Measurements from ENCODE around the gene HMGB1.

The HMGB1 gene

DNA sequence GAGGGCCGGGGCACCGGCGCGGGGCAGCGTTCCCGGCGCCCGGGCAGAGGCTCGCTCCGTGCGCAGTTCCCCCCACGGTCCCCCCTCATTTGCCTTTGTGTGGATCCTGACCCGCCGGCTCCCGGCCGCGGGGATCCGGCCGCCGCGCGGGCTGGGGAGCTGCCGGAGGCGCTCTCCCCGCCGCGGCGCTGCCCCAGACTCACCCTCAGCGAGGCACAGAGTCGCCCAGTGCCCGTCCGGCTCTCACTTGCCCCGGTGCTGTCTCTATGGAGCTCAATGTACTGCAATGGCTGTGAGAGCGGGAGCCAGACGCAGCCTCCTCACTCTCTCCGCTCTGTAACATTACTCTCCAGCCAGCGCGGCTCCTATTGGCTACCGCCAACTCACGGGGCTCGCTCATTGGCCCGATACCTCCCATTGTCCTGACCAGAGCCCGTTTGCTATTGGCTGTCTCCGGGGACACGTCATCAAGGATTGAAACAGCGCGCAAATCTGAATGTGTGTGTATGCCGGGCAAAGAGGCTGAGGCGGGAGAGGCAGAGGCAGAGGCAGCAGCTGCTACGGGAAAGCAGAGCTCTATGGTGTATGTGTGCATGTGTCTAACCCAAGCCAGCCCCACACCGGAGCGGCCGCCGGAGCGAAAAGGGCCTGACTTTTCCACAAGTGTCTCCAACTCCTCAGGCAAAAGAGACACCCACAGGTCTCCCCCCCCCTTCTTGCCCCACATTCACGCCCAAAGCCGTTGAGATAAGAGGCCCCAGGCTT is at the start of gene HMGB1:
HMGB1 (minus strand) TSS at position 344 of the 765 bp plus-strand sequence. CDS start 2,256 bp downstream, outside the sequence.
- Mint-ChIP-seq H3K4me3 (peak within 1 kb of the TSS; percentile 92), H3K4me1 (peaks cover 31% of the 10 kb centered on the region), H3K9me3 (no peaks in the 10 kb centered on the region), H3K36me3 (peaks cover 19% of the 10 kb centered on the region), H3K27me3 (no peaks in the 10 kb centered on the region), H3K27ac (peak within 1 kb of the TSS; percentile 99)
- ATAC-seq: peak; percentile 95

DNA sequence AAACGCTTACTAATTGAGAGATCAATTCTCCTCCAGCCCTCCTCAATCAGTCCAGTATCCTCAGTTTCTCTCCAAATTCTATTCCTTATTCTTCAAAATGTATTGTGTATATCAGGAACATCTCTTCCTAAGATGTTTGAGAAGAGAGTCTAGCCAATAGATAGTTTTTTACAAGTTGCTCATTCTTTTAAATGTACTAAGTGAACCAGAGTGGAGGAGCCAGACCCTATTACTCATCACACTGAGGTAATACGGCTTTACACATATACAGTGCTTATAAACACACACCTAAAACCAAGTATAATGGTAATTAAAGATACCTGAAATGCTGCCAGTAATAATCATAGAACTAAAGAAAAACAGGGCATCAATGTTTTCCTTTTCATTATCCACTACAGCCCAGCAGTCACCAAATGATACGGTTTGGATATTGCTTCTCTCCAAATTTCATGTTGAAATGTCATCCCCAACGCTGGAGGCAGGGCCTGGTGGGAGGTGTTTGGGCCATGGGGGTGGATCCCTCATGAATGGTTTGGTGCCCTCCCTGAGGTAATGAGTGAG is 45.2 kb upstream of the HMGB1 start:
- no peak overlapping the region for H3K4me3 Mint-ChIP-seq
- no peaks in the 10 kb centered on the region for H3K4me1 Mint-ChIP-seq
- H3K27me3 Mint-ChIP-seq: no peaks in the 10 kb centered on the region
- H3K9me3 Mint-ChIP-seq: no peaks in the 10 kb centered on the region
- H3K36me3 Mint-ChIP-seq: no peaks in the 10 kb centered on the region
- H3K27ac Mint-ChIP-seq: no peak overlapping the region
- no peak for ATAC-seq

DNA sequence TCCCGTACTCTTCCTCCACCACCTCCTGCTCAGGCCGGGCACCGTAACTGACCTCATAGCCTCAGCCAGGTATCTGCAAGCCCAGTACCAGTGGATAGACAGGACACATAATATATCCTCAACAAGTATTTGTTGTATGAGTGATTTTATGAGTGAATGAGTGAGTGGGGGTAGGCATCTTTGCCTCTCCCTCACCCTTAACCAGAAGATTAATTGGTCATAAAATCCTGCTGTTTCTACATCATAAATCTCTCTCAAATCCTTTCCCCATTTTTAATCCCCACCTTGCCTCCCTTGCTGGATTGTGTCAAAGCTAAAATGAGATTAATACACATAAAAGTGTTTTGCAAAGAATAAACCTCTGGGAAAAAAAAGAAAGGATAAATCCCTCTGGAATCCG is 44.4 kb upstream of the HMGB1 start:
- H3K36me3 Mint-ChIP-seq: no peaks in the 10 kb centered on the region
- no peaks in the 10 kb centered on the region for H3K9me3 Mint-ChIP-seq
- H3K4me3 Mint-ChIP-seq: no peak overlapping the region
- H3K4me1 Mint-ChIP-seq: no peaks in the 10 kb centered on the region
- H3K27me3 Mint-ChIP-seq: no peaks in the 10 kb centered on the region
- H3K27ac Mint-ChIP-seq: no peak overlapping the region
- ATAC-seq: no peak

DNA sequence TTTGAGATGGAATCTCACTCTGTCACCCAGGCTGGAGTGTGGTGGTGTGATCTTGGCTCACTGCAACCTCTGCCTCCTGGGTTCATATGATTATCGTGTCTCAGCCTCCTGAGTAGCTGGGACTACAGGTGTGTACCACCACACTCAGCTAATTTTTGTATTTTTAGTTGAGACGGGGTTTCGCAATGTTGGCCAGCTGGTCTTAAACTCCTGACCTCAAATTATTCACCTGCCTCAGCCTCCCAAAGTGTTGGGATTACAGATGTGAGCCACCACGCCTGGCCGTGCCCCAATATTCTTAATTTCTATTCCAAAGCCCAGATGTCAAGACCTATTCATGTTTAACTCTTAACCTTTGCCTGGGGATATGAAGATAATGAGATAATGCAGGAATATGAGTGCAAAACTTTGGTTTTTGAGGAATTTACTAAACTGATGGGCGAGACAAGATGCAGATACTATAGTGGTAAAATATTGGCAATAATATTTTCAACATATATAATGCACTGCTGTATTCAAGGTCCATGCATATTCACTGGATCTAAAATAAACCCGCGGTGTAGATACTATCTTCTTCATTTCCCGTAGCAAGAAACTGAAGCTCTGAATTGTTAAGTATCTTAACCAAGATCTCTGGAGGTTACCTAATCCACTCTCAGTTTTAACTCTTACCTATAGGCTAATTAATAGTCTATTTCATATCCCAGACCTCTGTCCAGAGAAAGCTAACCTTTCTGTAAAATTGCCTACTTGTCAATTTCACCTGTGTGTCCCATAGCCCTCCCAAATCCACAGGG is 43.7 kb upstream of the HMGB1 start:
- no peaks in the 10 kb centered on the region for H3K9me3 Mint-ChIP-seq
- H3K36me3 Mint-ChIP-seq: no peaks in the 10 kb centered on the region
- H3K27ac Mint-ChIP-seq: no peak overlapping the region
- H3K4me3 Mint-ChIP-seq: no peak overlapping the region
- no peaks in the 10 kb centered on the region for H3K27me3 Mint-ChIP-seq
- H3K4me1 Mint-ChIP-seq: no peaks in the 10 kb centered on the region
- ATAC-seq: no peak

DNA sequence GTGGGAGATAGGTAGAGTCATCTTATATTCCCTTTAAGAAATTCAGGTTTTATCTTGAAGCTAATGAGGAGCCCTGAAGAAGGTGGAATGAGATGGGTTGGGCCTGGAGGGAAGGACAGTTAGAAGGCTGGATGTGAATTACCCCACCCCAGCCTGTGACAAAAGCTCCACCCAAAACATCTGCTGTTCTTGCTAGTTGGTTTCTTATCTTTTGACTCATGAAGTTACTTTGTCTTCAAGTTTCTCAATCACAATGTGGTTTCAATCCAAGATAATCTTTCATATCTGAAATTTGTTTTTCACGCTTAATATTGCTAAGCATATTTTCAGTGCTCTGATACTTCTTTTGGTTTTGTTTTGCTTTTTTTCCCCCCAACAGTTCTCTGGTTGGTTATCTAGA is 38.3 kb upstream of the HMGB1 start:
- Mint-ChIP-seq H3K36me3 (no peaks in the 10 kb centered on the region), H3K4me3 (no peak overlapping the region), H3K9me3 (no peaks in the 10 kb centered on the region), H3K4me1 (peaks cover 6% of the 10 kb centered on the region), H3K27me3 (no peaks in the 10 kb centered on the region), H3K27ac (no peak overlapping the region)
- no peak for ATAC-seq

DNA sequence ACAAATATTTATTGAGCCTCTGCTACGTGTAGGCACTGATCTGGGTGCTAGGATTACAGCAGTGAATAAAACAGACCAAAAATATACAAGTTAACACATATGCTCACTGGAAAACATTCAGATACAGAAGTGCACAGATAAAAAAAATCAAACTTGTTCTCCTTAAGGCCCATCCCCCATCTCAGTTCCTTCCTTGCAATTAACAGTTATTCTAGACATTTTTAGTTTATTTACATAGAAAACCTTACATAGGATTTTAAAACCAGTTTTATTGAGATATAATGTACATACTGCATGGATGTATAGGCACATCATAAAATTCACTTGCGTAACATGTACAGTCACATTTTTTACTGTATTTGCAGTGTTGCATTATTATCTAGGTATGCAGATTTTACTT is 36.5 kb upstream of the HMGB1 start:
- Mint-ChIP-seq H3K9me3 (no peaks in the 10 kb centered on the region), H3K4me3 (no peak overlapping the region), H3K27me3 (no peaks in the 10 kb centered on the region), H3K36me3 (no peaks in the 10 kb centered on the region), H3K4me1 (peaks cover 6% of the 10 kb centered on the region), H3K27ac (no peak overlapping the region)
- no peak for ATAC-seq

DNA sequence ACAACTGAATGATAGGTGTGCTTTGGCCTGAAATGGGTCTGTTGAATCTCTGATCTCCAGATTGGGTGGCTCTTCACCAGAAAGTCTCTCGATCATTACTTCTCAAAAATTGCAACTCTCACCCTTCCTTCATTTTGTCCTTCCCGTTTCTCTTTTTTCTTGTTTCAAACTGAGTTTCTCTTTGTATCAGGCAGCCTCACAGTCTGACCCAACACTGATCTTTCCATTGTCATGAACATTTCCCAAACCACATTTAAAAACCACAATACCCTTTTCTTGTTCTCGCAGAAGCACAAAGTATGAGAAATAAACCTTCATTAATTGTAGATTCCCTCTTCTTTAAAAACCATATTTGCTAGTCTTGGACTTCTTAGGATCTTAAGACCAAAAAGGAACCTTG is 33.6 kb upstream of the HMGB1 start:
- no peaks in the 10 kb centered on the region for H3K36me3 Mint-ChIP-seq
- H3K4me1 Mint-ChIP-seq: peaks cover 6% of the 10 kb centered on the region
- peak; percentile 53 for ATAC-seq
- H3K9me3 Mint-ChIP-seq: no peaks in the 10 kb centered on the region
- H3K27me3 Mint-ChIP-seq: no peaks in the 10 kb centered on the region
- no peak overlapping the region for H3K27ac Mint-ChIP-seq
- H3K4me3 Mint-ChIP-seq: no peak overlapping the region

DNA sequence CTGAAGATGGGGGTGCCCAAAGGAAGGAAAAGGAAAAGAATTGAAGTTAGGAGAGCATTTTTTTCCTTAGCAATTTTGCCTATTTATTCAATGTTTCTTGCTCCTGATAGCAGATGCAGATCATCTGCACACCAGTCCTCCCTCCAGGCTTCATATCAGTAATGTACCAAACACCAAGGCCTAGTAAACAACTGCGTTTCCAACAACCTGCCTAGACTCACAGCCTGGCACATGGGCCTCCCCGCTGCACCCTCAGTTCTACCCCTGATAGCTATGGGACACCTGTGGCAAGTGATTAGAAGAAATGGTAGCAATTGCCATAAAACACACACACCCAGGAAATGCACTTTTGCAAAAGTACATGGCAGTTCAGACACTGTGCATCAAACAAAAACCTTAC is 30.4 kb upstream of the HMGB1 start:
- Mint-ChIP-seq H3K27ac (no peak overlapping the region), H3K4me3 (no peak overlapping the region), H3K36me3 (no peaks in the 10 kb centered on the region), H3K4me1 (peaks cover 6% of the 10 kb centered on the region), H3K9me3 (no peaks in the 10 kb centered on the region), H3K27me3 (no peaks in the 10 kb centered on the region)
- no peak for ATAC-seq

DNA sequence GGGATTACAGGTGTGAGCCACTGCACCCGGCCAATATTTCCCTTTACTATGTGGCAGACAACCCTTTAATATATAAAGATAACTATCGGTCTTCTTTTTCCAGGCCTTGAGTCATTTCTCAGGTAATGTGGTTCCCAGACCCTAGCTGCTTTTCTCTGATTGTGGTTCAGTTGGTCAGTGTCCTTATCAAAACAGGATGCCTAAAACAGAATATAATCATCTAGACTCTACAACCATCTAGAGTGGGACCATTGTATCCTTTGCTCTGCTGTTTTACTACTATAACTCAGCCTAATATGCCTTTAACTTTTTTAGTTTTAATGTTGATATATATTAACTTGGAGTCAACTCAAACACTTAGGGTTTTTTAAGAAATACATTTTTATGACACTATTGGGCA is 30.0 kb upstream of the HMGB1 start:
- no peak for ATAC-seq
- Mint-ChIP-seq H3K9me3 (no peaks in the 10 kb centered on the region), H3K36me3 (no peaks in the 10 kb centered on the region), H3K4me3 (no peak overlapping the region), H3K27ac (no peak overlapping the region), H3K4me1 (peaks cover 6% of the 10 kb centered on the region), H3K27me3 (no peaks in the 10 kb centered on the region)

DNA sequence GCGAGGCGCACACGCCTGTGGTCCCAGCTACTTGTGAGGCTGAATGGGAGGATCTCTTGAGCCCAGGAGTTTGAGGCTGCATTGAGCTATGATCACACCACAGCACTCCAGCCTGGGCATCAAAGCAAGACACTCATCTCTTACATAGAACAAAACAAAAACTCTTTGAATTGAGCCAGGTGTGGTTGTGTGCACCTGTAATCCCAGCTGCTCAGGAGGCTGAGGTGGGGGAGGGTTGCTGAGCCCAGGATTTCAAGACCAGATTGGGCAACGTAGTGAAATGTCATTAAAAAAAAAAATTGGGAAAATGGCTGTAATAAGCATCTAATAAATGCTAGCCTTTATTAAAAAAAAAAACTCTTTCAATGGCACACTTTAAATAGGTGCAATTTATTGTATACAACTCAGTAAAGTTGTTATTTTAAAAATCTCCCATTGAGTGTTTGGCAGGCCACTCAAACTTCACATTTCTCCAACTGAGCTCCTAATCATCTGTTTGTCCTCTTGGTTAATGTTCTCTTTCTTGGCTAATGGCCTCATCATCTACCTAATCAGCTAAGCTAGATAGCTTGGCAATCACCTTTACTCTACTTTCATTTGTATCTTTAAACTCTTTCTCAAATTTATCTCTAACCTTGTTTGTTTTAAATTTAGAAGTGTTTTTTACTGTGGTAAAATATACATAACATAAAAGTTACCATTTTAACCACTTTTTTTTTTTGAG is 28.1 kb upstream of the HMGB1 start:
- H3K27me3 Mint-ChIP-seq: no peaks in the 10 kb centered on the region
- no peak overlapping the region for H3K4me3 Mint-ChIP-seq
- H3K4me1 Mint-ChIP-seq: no peaks in the 10 kb centered on the region
- no peaks in the 10 kb centered on the region for H3K36me3 Mint-ChIP-seq
- H3K27ac Mint-ChIP-seq: no peak overlapping the region
- H3K9me3 Mint-ChIP-seq: no peaks in the 10 kb centered on the region
- no peak for ATAC-seq

DNA sequence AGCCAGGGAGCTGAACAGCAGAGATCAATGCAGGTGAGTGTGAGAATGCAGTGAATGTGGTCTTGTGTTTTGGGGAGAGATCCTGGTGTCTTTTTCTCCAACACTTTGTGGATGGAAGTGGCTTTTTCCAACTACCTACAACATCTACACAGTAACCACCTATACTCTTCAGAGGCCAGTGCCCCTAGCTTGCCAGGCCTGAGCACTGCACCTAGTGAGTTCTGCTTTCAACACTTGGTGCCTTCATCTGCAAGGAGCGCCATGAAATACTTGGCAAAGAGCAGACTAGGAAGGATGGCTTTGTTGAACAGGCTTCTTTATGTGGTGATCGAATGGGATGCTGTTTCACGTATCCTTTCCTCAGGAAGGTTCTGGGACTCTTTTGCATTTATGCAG is 21.3 kb upstream of the HMGB1 start:
- no peaks in the 10 kb centered on the region for H3K9me3 Mint-ChIP-seq
- peaks cover 8% of the 10 kb centered on the region for H3K27me3 Mint-ChIP-seq
- H3K36me3 Mint-ChIP-seq: no peaks in the 10 kb centered on the region
- ATAC-seq: no peak
- H3K4me3 Mint-ChIP-seq: no peak overlapping the region
- no peaks in the 10 kb centered on the region for H3K4me1 Mint-ChIP-seq
- no peak overlapping the region for H3K27ac Mint-ChIP-seq

DNA sequence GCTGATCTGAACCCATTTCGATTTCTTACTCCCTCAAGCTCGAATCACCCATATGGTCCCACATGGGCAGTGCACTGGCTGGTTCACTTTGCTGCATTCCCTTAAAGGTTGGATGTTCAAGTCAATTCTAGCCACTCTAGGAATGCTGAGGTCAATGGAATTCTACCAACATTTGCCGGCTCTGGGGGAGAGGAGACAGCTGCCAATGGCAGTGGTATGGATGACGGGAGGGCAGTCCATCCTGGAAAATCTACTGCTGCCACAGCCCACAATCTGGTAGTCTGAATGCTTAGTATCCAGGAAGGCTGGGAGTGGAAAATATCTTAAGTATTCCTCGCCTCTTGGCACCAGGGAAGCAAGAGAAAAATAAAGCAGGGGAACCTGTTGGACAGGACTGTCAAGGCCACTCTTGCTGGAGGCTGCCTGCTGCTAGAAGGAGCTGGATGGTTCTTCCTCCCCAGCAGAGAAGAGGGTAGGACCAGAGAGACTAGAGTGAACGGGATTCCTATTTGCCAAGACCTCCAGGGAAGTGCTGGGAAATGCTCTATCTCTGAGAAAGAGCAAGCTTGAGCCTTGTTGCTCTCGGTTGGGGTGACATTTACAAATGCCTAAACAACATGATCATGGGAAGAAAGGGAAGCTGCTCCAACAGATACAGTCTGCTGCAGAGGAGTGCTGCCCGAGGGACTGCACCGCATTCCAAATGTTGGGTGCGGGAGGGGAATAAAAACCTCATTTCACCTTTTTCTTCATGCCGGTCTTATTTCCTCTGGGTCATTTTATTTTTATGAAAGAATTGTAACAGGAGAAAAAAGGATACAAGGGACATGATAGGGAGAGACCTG is 20.7 kb upstream of the HMGB1 start:
- Mint-ChIP-seq H3K9me3 (no peaks in the 10 kb centered on the region), H3K4me1 (no peaks in the 10 kb centered on the region), H3K4me3 (no peak overlapping the region), H3K27me3 (peaks cover 8% of the 10 kb centered on the region), H3K27ac (no peak overlapping the region), H3K36me3 (no peaks in the 10 kb centered on the region)
- no peak for ATAC-seq

DNA sequence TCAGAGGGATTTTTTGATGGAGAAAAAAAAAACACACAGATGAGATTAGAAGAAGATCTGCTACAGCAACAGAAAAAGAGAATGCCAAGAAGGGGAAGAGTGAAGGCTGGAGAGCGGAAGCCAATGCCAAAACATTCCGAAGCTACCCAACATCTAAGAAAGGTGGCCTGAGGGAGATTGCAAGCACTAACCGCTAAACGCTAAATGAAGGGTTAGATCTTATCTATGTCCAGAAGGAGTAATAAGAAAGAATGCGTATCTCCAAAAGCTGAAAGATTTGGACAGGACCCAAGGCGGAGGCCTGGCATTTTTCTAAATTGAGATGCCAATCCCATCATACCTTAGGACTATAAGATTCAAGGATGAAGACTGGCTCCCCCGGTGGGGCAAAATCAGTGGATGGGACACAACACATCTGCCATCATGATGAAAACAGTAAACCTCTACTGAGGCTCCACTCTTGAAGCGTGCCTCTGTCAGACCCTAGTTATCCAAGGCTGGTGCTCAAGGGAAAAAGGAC is 15.6 kb upstream of the HMGB1 start:
- Mint-ChIP-seq H3K27me3 (no peaks in the 10 kb centered on the region), H3K36me3 (no peaks in the 10 kb centered on the region), H3K4me3 (no peak overlapping the region), H3K4me1 (peaks cover 19% of the 10 kb centered on the region), H3K27ac (no peak overlapping the region), H3K9me3 (no peaks in the 10 kb centered on the region)
- no peak for ATAC-seq

DNA sequence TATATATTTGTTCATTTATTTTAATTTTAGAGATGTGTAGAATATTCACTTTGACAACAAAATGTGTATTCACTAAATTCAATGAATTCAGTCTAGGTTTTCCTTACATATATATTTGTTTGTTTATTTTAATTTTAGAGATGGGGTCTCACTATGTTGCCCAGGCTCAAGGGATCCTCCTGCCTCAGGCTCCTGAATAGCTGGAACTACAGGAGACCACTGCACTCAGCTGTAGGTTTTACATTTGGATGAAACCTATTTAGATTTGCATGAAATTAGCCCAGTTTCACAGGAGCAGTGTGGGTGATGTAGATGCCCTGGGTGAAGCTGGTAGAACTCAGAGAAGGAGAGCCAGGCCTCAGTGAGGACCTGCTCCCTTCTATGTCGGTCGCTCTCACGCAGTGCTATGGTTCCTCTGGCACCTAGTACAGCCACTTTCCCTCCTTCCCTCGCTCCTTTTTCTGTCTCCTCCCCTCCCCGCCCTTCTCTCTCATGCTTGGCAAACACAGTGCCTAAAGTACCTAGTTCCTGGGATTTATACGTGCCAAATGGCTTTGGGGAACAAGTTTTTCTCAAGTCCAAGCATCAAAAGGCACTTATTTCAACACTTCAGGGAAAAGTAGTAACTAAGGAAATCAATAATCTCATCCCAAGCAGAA is 14.7 kb upstream of the HMGB1 start:
- Mint-ChIP-seq H3K4me1 (peaks cover 19% of the 10 kb centered on the region), H3K36me3 (no peaks in the 10 kb centered on the region), H3K27me3 (no peaks in the 10 kb centered on the region), H3K9me3 (no peaks in the 10 kb centered on the region), H3K27ac (no peak overlapping the region), H3K4me3 (no peak overlapping the region)
- ATAC-seq: no peak

Measured in stimulated activated memory B cell treated with anti-CD40 and anti-IgM and Interleukin-4, amounts not matched to agents 10 μg/mL and 1 μg/mL and 100 μg/mL, for 72 hours (primary cell).